A204.1 (cell line): ENCODE measurements around the gene TMEM164.

ENCODE experiments used
- FAIRE-seq: peaks from 2 replicates; lab custom pipeline; 2012; peaks lifted over from hg19 to GRCh38; lab: Jason Lieb, UNC

The TMEM164 gene

DNA sequence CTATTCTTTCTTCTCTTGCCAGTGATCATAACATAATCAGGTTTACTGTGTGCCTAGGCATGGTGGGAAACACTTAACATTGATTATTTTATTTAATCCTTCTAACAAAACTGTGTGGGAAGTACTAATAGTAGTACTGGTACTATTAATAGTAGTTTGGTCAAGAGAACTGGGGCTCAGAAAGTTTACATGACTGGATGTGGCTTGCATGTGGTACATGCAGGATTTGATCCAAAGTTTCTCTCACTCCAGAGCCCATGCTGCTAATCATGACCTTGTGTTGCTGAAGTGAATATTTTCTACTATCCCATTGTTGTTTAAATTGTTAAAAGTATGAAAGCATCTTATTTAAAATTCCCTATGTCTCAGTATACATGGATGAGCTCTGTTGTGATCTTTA, 78.4 kb downstream of the TMEM164 start:
- no peak for FAIRE-seq

DNA sequence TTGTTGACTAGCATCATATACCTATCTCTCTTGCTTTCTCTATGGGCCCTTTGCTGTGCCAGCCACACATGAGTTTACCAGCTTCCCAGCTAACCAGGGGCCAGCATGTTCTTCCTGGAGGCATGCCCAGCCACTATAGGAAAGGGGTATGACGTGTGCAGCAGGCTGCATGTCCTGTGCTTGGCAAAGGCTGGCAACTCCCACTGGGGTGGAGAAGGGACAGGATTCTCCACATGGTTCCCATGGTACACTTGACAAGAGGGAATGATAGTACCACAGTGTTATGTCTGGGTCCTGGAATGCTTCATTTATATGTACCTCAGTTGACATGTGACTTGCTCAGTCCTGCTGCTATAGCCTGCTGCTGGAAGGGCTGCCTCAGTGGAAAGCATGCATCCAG, 78.8 kb downstream of the TMEM164 start:
- FAIRE-seq: no peak

DNA sequence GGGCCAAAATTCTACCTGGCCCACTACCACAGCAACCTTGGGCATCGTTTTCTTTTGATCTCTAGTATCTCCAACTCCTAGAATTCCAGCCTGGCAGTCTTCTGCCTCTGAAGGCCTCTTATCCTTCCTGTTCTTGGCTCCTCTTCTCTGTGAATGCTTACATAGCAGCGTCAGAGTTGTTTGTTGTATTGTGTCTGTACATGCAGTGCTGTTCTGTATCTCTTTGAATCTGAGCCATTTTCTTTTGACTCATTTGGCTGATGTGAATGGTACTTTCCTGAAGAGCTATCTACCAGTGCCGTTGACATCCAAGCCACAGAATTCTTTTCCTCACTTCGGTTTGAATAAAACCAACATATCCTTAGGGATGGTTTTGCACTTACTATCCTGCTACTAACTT, 79.2 kb downstream of the TMEM164 start:
- FAIRE-seq: no peak

DNA sequence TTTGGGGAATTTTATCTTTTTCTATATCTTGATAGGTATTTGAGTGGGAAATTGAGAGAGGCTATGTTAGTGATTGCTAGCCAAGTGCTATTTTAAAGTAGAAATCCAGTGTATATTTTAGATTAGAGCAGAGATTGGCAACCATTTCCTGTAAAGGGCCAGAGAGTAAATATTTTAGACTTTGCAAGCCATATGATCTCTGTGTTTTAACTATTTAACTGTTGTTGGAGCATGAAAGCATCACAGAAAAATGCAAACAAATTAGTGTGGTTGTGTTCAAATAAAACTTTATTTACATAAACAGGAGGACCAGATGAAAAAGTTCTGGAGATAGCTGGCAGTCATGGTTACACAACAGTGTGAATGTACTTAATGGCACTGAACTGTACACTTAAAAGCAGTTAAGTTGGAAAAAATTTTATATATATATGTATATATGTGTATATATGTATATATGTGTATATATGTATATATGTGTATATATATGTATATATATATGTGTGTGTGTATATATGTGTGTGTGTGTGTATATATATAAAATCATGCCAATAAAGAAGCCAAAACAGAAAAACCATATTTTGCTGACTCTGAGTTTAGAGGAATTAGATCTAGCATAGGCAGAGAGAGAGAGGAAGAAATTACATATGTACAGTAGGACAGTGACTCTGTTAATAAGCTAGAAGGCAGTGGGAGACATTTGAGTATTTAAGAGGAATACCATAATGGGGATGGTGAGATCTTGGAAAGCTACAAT, 83.4 kb downstream of the TMEM164 start:
- FAIRE-seq: no peak

DNA sequence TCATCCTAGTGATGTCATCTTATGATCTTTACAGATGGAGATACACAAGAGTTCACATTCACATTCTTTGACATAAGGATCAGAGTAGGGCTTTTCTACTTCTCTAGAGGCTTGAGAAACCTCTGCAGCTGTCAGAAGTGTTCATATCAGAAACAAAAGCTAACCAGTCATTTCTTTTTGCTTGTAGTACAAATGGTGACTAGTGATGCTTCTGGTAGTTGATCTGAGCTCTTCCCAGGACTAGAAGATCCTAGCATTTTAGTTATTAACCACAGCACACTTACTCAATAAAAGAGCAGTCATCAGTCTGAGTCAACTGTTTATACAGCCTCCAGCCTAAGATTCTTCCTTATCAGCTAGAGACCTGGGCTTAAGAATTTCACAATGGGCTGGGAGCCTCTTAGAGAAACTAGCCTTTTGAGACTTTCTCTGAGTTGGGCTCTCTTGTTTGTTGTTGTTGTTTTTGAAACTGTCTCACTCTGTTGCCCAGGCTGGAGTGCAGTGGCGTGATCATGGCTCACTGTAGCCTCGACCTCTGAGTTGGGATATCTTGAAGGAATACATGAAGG, 84.1 kb downstream of the TMEM164 start:
- FAIRE-seq: no peak

- no peak for FAIRE-seq
Observed at GRCh38 chrX:110087485-110088356, 84.8 kb downstream of the TMEM164 start.

- FAIRE-seq: no peak
Observed at GRCh38 chrX:110089656-110090403, 86.9 kb downstream of the TMEM164 start.

- FAIRE-seq: no peak
Observed at GRCh38 chrX:110097920-110098319, 95.0 kb downstream of the TMEM164 start.

DNA sequence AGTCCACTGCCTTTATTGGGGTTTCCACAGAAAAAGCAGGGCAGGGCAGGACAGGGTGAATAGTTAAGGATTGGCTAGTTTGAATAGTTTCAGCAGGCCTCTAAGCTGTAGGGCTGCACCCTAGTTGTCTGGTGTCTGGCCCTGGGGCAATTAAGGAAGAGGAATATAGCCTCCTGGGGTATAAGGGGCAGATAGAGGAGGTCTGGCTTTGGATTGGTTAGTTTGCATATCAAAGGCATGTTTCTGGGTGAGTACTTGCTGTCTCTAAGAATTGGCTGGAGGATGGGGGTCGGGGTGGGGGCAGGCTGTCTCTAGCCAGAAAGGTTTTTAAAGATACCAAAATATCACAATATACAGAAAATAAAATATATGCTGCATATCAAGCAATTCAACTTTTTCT, 100.4 kb downstream of the TMEM164 start:
- no peak for FAIRE-seq

DNA sequence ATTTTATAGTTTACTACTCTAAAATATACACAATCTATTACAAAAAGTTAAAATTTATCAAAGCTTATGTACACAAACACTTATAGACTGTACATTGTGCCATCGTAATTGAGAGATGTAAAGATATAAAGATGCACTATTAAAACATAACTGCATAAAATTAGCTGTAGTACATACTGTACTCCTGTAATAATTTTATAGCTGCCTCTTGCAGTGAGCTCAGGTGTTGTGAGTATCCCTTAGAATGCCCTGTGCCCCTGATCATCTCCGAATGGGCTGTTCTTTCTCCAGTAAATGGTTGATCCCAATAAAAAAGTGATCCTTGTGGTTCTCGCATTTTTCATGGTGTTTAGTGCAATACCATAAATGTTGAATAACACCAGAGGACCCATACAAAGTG, 101.2 kb downstream of the TMEM164 start:
- FAIRE-seq: no peak

GRCh38 chrX:110108381-110108821, 105.5 kb downstream of the TMEM164 start:
- no peak for FAIRE-seq

DNA sequence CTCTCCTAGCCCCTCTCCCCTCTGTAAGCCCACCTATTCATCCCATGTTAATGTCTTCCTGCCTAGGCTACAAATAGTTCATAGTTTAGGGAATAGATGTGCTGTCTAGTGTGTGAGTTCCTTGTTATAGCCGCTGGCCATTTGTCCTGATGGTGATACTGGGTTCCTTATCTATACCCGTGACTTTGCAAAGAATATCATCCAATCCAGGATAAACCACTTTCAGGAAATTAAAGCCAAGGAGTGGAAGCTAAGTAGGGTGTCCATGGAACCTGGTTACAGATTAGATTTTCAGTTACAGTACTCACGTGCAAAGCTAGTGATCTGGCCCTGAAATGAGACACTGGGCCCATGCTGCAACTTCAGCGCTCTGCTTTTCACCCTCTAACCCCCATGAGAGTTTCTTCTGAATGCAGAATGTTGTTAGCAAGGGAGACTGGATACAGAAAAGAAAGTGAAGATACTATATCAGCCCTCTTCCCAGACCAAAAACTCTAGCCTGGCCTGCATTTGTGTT, 111.4 kb downstream of the TMEM164 start:
- no peak for FAIRE-seq

- no peak for FAIRE-seq
Observed at GRCh38 chrX:110116066-110116980, 113.4 kb downstream of the TMEM164 start.

DNA sequence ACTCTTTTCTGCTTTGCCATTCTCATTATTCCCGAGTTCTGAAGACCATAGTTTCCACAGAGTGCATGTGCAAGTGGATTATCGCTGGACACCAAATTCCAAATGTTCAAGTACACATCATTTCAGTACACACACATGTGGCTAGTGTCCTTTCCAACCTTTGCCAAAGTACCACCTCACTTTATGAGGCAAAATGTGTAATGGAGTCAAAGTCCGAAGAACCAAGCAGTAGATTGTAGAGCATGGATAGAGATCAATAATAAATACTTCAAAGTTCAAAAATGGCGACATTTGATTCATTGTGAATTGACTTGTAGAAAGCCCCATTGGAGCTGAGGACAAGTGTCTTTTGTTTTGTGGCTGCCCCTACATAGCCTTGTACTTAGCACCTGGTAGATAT, 115.6 kb downstream of the TMEM164 start:
- no peak for FAIRE-seq

DNA sequence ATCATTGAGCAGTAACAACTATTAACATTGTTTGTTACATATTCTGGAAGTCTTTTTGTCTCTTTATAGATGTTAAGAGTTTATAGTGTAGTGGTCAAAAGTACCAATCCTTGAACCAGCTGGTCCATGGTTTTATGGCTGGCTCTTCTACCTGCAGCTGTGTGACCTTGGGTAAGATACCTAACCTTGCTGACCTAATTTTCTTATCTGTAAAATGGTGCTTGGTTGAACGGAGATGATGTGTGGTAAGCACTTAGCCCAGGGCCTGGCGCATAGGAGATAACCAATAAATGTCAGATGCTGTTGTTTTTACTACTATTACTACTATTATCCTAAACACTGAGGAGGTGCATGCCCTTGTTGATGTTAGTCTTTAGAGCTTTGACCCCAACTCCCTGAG, 116.6 kb downstream of the TMEM164 start:
- no peak for FAIRE-seq

GRCh38 chrX:110120025-110120424, 117.1 kb downstream of the TMEM164 start:
- no peak for FAIRE-seq

DNA sequence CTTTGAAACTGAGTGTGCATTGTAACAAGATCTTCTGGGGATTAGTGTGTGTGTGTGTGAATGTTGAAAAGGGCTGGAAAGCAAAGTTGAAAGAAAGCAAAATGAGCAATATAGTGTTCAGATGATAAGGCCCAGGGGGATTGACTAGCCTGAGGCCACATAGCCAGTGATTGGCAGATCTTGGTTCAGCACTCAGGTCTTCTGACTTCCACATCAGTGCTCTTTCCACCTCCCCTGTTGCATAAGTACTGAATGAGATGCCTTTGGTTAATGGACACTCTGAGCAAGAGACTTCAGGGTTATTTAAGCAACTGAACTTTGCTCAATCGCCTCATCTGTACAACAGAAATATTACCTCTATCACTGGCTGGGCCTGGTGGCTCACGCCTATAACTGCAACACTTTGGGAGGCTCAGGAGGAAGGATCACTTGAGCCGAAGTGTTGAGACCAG, 120.4 kb downstream of the TMEM164 start:
- no peak for FAIRE-seq

DNA sequence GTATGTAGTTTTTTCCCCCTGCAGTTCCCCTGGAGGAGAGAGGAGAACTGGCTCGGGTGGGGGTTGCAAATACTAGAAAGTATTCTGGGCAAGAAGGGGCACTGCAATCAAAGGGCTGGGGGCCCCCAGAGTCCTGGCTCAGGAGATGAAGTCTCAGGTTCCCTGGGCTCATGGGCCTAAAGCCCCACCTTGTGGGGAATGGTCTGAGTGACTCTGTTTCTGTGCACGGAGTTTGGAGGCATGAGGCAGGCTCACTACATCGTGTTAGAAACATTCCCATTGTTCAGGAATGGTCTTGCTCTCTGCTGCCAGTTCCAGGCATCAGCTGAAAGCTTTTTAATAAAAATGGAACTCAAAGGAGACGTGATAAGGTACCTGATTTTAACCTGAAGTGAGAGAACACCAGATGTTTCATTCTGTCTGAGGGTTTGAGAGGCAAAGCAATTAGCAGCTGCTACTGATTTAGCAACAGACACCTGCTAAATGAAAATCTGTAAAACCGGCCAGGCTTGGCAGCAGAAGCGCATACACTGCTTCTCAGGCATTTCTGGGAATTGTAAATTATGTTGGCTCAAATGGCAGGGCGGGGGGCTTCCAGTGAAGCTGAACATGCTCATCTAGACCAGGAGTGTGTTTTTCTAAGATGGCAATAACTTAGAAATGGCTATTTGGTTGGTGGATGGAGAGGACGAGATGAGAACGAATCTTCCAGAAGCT, 122.7 kb downstream of the TMEM164 start:
- no peak for FAIRE-seq

GRCh38 chrX:110131031-110131430, 128.1 kb downstream of the TMEM164 start:
- FAIRE-seq: no peak

DNA sequence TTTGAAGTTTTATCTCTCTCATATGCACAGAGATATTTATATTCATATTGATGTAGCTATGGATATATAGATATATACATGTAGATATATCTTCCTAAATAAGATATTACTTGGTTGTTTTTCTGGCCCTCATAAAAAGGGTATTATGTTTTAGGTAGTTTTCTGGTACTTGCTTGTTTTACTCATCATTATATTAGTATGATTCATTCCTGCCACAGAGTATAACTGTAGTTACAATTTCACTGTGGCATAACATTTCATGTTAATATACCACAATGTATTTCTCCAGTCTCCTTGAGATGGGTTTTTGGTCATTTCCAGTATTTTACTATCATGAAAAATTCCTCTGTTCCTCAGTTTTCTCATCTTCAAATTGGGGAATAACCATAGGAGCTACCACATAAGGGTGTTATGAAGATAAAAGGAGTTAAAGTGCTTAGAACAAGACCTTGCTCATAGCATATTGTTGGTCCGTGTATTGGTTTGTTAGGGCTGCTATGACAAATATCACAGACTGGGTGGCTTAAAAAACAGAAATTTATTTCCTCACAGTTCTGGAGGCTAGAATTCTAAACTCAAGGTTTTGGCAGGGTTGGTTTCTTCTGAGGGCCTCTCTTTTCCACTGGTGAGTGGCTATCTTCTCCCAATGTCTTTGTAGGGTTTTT, 129.7 kb downstream of the TMEM164 start:
- FAIRE-seq: no peak
